Effector CD8-positive, alpha-beta T cell (primary cell): Measurements from ENCODE around the gene TNNT2.

Source experiments
- DNase-seq: peaks from one replicate; lab custom pipeline; 2025; lab: John Stamatoyannopoulos, UW

The TNNT2 gene

DNA sequence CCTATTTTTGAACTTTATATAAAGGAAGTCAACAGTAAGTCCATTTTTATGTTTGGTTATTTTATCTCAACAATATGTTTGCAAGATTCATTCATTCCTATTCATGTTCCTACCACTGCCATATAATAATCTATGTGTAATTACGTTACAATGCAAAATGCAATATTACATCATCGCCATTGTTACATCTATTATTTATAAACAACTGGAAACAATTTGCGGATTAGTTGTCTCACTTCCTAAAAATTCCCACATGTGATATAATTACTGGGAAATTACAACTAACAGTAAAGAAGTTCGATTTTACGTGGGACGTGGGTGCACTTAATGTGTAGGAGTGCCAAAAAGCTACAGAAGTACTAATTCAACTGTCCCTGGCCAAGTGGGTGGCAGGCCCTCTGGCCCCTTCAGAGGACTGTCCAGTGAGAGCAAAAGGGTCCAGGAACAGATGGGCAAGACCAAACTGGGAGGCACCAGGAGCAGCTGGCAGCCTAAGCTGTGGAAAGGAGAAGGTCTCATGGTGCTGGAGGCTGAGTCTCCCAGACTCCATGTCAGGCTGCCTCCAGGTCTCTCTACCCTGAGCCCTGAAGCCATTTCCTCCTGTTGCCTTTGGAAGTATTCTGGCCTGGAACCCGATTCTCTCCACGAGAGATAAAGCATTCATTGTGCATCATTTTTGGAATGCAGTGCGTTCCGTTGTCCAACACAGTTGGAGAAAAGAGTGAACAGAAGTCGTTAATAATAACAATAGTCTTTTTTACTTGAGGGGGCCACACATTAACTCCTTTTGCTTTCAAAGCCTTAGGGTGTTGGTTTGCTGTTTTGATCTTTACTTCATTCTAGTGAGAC, 42.9 kb downstream of the TNNT2 start:
- DNase-seq, result no peak

DNA sequence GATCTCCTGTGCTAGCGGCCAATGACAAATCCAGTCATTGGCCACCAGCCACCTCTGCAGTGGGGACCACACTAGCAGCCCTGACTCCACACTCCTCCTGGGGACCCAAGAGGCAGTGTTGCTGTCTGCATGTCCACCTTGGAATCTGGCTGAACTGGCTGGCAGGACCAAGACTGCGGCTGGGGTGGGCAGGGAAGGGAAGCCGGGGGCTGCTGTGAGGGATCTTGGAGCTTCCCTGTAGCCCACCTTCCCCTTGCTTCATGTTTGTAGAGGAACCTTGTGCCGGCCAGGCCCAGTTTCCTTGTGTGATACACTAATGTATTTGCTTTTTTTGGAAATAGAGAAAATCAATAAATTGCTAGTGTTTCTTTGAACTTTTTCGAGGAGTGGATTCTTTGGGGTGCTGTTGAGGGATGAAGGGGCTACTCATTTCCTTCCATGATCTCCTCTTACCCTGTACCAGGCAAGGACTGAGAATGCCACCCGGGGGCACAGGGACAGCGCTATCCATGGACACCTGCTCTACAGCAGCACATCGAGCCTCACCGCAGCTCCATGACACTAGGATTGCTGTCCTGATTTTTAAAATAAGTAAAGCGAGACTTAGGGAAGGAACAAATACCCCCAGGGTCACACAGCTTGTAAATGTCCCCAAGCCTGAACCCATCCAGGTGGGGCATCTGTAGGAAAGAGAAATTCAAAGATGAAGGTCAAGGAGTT, 44.7 kb downstream of the TNNT2 start:
- no peak for DNase-seq

DNA sequence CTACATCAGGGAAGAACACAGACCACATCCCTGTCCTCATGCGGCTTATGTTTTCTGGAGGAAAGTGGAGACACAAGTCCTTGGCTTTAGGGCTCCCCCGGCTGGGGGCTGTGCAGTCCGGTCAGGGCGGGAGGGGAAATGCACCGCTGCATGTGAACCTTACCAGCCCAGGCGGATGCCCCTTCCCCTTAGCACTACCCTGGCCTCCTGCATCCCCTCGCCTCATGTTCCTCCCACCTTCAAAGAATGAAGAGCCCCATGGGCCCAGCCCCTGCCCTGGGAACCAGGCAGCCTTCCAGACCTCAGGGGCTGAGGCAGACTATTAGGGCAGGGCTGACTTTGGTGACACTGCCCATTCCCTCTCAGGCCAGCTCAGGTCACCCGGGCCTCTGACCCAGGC, 45.5 kb downstream of the TNNT2 start:
- no peak for DNase-seq

DNA sequence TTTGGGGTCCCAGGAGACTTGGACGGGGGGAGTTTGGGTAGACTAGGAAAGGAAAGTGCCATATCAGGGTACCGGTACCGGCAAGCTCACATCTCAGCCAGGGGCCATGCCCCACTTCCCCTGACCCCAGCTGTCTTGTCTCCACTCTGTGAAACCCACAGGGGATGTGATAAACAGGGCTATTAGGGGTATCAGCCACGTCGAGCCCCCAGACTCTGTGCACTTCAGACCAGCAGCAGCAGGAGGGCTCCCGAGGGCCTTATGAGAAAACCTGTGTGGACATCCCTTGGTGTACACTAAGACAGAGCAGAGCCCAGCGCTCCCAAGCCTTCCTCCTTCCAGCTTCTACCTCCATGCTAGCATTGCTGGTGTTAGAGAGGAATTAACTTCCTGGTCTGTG, 46.3 kb downstream of the TNNT2 start:
- no peak for DNase-seq

DNA sequence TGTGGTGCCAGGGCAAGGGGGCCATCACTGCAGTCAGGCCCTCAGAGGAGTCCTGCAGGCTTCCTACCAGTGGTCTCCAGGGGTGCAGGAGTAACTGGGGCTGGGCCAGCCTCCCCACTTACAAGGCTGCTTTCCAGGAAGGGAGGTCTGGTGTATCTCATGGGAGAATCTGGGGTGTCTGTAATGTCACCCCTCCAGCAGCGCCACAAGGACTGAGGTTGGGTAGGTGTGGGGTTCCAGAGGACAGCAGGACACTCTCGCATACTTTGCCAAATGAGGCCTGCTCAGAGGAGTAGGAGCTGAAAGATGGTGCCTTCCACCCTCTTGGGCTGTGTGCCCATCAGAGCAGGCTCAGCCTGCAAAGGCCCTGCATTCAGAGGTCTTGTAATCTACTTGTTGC, 46.9 kb downstream of the TNNT2 start:
- no peak for DNase-seq

GRCh38 chr1:201329801-201330200, 47.7 kb downstream of the TNNT2 start:
- DNase-seq, result no peak

DNA sequence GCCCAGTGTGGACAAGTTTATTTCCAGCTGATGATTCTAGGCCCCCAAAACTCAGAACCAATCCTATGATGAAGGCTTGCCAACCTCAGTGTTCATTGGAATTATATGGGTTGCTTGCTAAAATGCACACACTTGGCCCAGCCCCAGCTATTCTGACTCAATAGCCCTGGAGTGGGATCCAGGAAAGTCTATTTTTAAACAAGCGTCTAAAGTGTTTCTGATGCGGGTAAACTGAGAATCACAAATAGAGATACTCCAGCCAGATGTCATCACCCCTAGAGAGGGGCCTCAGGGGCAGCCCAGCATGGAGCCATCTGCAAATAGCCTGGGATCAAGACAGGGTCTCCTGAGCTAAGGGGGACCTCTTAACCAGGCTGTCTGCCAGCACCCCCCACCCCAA, 48.2 kb downstream of the TNNT2 start:
- no peak for DNase-seq

GRCh38 chr1:201328576-201328975, 48.9 kb downstream of the TNNT2 start:
- DNase-seq, result no peak

DNA sequence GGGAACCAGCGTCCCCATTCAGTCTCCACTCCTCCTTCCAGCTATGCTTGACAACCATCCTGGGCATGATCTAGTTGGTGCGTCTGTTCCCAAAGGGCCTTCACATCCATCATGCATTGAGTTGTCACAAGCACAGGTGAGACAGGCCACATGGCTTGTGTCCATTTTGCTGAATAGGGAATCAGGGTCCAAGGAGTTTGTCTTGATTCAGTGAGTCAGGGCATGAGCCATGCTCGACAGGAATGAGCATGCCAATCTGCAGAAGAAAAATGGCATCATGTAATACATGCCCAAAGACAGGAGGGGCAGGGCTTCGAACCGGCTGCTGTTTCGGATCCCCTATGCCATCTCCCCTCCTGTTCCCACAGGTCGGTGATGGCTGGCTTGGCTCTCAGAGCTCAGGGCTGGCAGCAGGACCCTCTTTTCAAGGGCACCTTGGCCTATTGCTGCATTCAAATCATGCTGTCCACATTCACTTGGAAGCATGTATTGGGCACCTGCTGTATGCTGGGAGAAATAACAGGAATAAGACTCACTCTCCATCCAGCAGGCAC, 49.7 kb downstream of the TNNT2 start:
- no peak for DNase-seq

DNA sequence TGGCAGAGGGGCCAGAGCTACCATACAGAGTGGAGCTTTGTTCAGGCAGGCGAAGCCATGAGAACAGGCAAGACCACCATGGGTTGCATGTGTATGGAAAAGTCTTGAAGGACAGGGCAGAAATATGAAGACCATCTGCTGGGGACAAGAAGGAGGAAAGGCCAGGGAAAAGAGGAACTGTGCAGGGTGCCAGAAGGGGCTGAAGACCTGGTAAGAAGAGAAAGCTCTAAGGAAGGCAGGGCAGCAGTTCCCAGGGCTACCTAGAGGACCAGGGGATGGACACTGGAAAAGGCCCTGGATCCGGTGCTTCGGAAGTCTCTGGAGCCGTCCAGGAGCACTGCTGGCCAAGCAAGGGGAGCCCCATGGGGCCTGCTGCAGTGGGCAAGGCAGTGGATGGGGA, 50.8 kb downstream of the TNNT2 start:
- no peak for DNase-seq

DNA sequence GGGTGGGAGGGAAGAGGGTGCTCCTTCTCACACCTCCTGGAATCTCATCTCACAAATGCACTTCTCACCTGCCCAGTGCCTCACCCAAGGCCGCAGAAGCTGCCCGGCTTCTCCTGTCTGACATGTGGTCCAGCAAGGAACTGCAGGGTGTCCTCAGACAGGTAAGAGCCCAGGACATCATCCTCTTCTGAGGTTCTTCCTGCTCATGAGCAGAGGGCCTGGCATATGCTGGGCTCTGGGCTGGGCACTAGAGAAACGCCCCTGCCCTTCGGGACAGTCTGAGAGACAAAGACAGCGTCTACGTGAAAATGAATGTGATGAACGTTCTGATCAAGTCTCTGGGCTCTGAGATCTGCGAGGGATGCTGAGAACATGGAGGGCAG, 51.8 kb downstream of the TNNT2 start:
- no peak for DNase-seq

GRCh38 chr1:201324821-201325677, 52.4 kb downstream of the TNNT2 start:
- no peak for DNase-seq

DNA sequence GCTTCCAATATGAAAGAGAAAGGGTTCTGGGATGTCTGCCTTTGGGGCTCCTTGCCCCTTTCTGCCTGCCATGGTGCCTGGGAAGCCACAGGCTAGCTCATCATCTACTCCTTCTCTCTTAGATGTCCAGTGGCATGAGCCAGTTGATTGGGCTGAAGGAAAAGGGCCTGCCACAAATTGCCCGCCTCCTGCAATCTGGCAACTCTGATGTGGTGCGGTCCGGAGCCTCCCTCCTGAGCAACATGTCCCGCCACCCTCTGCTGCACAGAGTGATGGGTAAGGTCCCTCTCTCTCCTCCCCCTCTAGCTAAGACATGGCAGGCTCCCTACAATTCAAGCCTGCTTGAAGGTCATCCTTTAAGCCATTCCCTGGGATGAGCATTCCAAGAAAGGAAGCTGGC, 53.2 kb downstream of the TNNT2 start:
- DNase-seq, result no peak

GRCh38 chr1:201322653-201323510, 54.6 kb downstream of the TNNT2 start:
- no peak for DNase-seq

- no peak for DNase-seq
Observed at GRCh38 chr1:201321826-201322390, 55.6 kb downstream of the TNNT2 start.

DNA sequence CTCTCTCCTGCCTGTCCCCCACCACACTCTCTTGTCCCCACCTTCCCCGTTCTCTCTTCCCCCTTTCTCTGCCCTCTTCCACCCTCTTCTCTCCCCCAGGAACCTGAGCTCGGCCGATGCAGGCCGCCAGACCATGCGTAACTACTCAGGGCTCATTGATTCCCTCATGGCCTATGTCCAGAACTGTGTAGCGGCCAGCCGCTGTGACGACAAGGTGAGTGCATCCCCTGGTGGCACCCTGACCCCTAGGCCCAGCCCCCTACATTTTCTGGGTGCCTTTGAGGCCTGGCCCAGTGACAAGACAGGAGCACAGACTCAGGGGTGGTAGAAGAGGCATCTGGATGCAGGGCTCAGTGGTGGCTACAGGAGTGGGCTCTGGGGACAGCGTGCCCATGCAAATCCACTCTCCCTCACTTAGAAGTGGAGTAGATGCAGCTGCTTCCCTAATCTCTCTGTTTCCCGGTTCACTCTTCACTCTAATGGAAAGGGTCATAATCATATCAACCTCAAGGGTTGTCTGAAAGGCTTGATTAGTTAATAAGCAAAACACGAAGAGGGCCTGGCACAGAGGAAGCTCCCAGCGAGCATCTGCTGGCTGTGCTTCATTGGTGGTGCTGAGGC, 57.2 kb downstream of the TNNT2 start:
- no peak for DNase-seq

DNA sequence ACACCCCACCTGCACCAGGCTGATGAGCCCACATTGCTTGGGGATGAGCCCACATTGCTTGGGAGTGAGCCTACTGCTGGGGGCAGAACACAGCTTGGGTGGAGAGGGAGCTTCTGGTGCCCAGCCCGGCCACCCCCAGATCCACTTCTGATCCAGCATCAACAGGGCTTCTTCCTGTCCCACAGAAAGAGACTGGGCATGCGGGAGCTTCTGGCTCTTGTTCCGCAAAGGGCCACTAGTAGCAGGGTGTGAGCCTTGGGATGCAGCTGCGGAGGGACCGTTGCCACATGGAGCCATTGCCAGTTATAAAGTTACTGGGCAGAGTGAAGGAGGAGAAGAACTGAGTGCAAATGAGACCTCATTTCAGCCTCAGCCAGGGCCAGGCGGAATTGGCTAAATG, 57.8 kb downstream of the TNNT2 start:
- no peak for DNase-seq

- no peak for DNase-seq
Observed at GRCh38 chr1:201318504-201319340, 58.8 kb downstream of the TNNT2 start.

GRCh38 chr1:201317551-201317950, 59.9 kb downstream of the TNNT2 start:
- DNase-seq, result no peak

GRCh38 chr1:201316556-201316955, 60.9 kb downstream of the TNNT2 start:
- no peak for DNase-seq
